GM23338 (cell line): Measurements from ENCODE around the gene MRGPRE. TPM values are rescaled to one million over a fixed set of nuclear protein-coding genes. Genes with fewer than 3 reads are reported as not detected.

ENCODE experiments used
- ATAC-seq: fragments of 200-7000 bp; cut with Tn5 transposase; 3 replicates; pipeline ENCODE4 v1.9.1; 2020
- DNase-seq: peaks from one replicate; pipeline ENCODE4 v3.0.0-alpha.2; 2015; ENCODE audit warnings: low spot score
- H2AFZ ChIP-seq: fragments of 200-600 bp; sonication (generic); 2 replicates; pipeline ENCODE4 v1.8.0; 2016; ENCODE audit warnings: antibody characterized with exemption, mild to moderate bottlenecking, moderate library complexity
- H3F3A ChIP-seq: fragments of 200-600 bp; sonication (generic); replicated peaks from 2 replicates; pipeline ENCODE4 v1.8.0; 2017; ENCODE audit warnings: antibody characterized with exemption, mixed run types, low read depth
- H3K27ac ChIP-seq: fragments of 200-600 bp; sonication (generic); 2 replicates; pipeline ENCODE4 v1.6.1; 2016; ENCODE audit warnings: low read depth
- H3K27me3 ChIP-seq: fragments of 200-600 bp; sonication (generic); 2 replicates; pipeline ENCODE4 v1.8.0; 2016; ENCODE audit warnings: mild to moderate bottlenecking, mixed run types, moderate library complexity; ENCODE audit not compliant: insufficient read depth
- H3K36me3 ChIP-seq: fragments of 200-600 bp; sonication (generic); 2 replicates; pipeline ENCODE4 v1.8.0; 2016; ENCODE audit warnings: mild to moderate bottlenecking; ENCODE audit not compliant: insufficient read depth
- H3K4me1 ChIP-seq: fragments of 200-600 bp; sonication (generic); 2 replicates; pipeline ENCODE4 v1.8.0; 2016; ENCODE audit warnings: mild to moderate bottlenecking, moderate library complexity; ENCODE audit not compliant: insufficient read depth
- H3K4me2 ChIP-seq: fragments of 200-600 bp; sonication (generic); 2 replicates; pipeline ENCODE4 v1.7.1; 2017; ENCODE audit warnings: mixed run types
- H3K4me3 ChIP-seq: fragments of 200-600 bp; sonication (generic); 2 replicates; pipeline ENCODE4 v1.6.1; 2016; ENCODE audit warnings: mixed run types
- H3K79me2 ChIP-seq: fragments of 200-600 bp; sonication (generic); replicated peaks from 2 replicates; pipeline ENCODE4 v1.8.0; 2017; ENCODE audit warnings: mild to moderate bottlenecking; ENCODE audit not compliant: insufficient read depth
- H3K9me2 ChIP-seq: fragments of 200-600 bp; sonication (generic); 2 replicates; pipeline ENCODE4 v1.8.0; 2017; ENCODE audit not compliant: insufficient read depth
- H4K20me1 ChIP-seq: fragments of 200-600 bp; sonication (generic); replicated peaks from 2 replicates; pipeline ENCODE4 v1.8.0; 2017; ENCODE audit warnings: mild to moderate bottlenecking; ENCODE audit not compliant: insufficient read depth
- H3K27ac Mint-ChIP-seq: 2 replicates; pipeline ENCODE4 v1.8.0; 2020; ENCODE audit warnings: inconsistent platforms, mild to moderate bottlenecking, moderate library complexity, mixed read lengths
- H3K27me3 Mint-ChIP-seq: 3 replicates; pipeline ENCODE4 v1.8.0; 2022; ENCODE audit warnings: low read depth, mild to moderate bottlenecking, moderate library complexity, mixed read lengths, inconsistent platforms; ENCODE audit not compliant: insufficient read depth, poor library complexity
- H3K36me3 Mint-ChIP-seq: 3 replicates; pipeline ENCODE4 v1.8.0; 2021; ENCODE audit warnings: low read depth, mild to moderate bottlenecking, inconsistent platforms, moderate library complexity, mixed read lengths
- H3K4me1 Mint-ChIP-seq: 3 replicates; pipeline ENCODE4 v1.8.0; 2020; ENCODE audit warnings: mild to moderate bottlenecking, inconsistent platforms, mixed read lengths
- H3K4me3 Mint-ChIP-seq: 3 replicates; pipeline ENCODE4 v1.8.0; 2021; ENCODE audit warnings: moderate library complexity, mild to moderate bottlenecking, inconsistent platforms, mixed read lengths
- H3K9me3 Mint-ChIP-seq: 3 replicates; pipeline ENCODE4 v1.8.0; 2020; ENCODE audit warnings: moderate library complexity, mild to moderate bottlenecking, inconsistent platforms, mixed read lengths
- CREB1 ChIP-seq: fragments of 250-450 bp; sonication (Bioruptor Pico); IDR thresholded peaks from 2 replicates; pipeline ENCODE4 v1.5.0; 2020; ENCODE audit warnings: low read depth, mild to moderate bottlenecking, moderate library complexity
- EZH2 ChIP-seq: fragments of 200-600 bp; sonication (generic); IDR thresholded peaks from one replicate; pipeline ENCODE4 v1.8.0; 2017; ENCODE audit warnings: antibody characterized with exemption, mild to moderate bottlenecking, low read depth; ENCODE audit not compliant: unreplicated experiment
- EZH2phosphoT487 ChIP-seq: fragments of 200-600 bp; sonication (generic); IDR thresholded peaks from one replicate; pipeline ENCODE4 v1.8.1; 2018; ENCODE audit warnings: antibody characterized with exemption; ENCODE audit not compliant: unreplicated experiment
- JUNB ChIP-seq: IDR thresholded peaks from one replicate; pipeline ENCODE4 v1.6.1; 2016; ENCODE audit warnings: antibody characterized with exemption; ENCODE audit not compliant: unreplicated experiment
- NANOG ChIP-seq: IDR thresholded peaks from 2 replicates; pipeline ENCODE4 v1.6.1; 2016; ENCODE audit warnings: antibody characterized with exemption, borderline replicate concordance
- POLR2AphosphoS5 ChIP-seq: IDR thresholded peaks from 2 replicates; pipeline ENCODE4 v1.6.1; 2016; ENCODE audit warnings: antibody characterized with exemption, low read depth
- STAT1 ChIP-seq: IDR thresholded peaks from one replicate; pipeline ENCODE4 v1.6.1; 2016; ENCODE audit warnings: antibody characterized with exemption; ENCODE audit not compliant: unreplicated experiment
- ZNF114 ChIP-seq: fragments of 250-450 bp; sonication (Bioruptor Pico); IDR thresholded peaks from 2 replicates; pipeline ENCODE4 v1.5.0; 2020; ENCODE audit warnings: mild to moderate bottlenecking, moderate library complexity
- ZNF331 ChIP-seq: fragments of 250-450 bp; sonication (Bioruptor Pico); IDR thresholded peaks from 2 replicates; pipeline ENCODE4 v1.5.0; 2020; ENCODE audit warnings: low read depth, mild to moderate bottlenecking, moderate library complexity
- polyA plus RNA-seq: library from polyadenylated mRNA; unstranded; fragments of >200 nt; fragmentation: Nextera tagmentation; extraction: Ambion mirVana; gene quantifications from 2 replicates; pipeline ENCODE4 v1.2.1, GENCODE V29; 2016
- total RNA-seq: library from RNA; depleted of rRNA; stranded (reverse); fragments of >200 nt; shearing (Covaris generic); gene quantifications from 2 replicates; pipeline ENCODE4 v1.2.3, GENCODE V29; 2014
- TF ChIP-seq, protein P1 (sequence below): IDR thresholded peaks from 2 replicates; pipeline ENCODE4 v1.6.1; 2016; ENCODE audit warnings: antibody characterized with exemption
- TF ChIP-seq, protein P2 (sequence below): fragments of 250-450 bp; sonication (Bioruptor Pico); IDR thresholded peaks from 2 replicates; pipeline ENCODE4 v1.5.0; 2020; ENCODE audit warnings: mild to moderate bottlenecking, moderate library complexity
- TF ChIP-seq, protein P3 (sequence below): IDR thresholded peaks from one replicate; pipeline ENCODE4 v1.6.1; 2018; ENCODE audit warnings: antibody characterized with exemption; ENCODE audit not compliant: unreplicated experiment
- TF ChIP-seq, protein P4 (sequence below), 2 experiments: fragments of 200-600 bp in 1 of 2; sonication (generic) in 1 of 2; conservative IDR thresholded peaks; 2 replicates each; pipeline versions ENCODE4 v1.5.1 to v1.6.1; 2016 to 2017; ENCODE audit warnings: antibody characterized with exemption in 2 of 2, low read depth in 2 of 2, mild to moderate bottlenecking in 2 of 2, moderate library complexity in 1 of 2

The MRGPRE gene
- total and polyA plus RNA-seq, 2 experiments from 2014 or later, result not detected

DNA sequence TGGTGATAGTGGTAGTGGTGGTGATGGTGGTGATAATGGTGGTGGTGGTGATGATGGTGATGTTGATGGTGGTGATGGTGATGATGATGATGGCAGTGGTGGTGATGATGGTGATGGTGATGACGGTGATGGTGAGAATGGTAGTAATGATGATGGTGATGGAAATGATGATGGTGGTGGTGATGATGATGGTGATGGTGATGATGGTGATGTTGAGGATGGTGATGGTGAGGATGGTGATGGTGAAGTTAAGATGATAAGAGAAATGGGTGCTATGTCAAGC is 25.4 kb downstream of the MRGPRE start:
- no peak overlapping the region for H3K4me3 Mint-ChIP-seq
- 0 out of 3 replicates have a peak, but pooled peaks cover 3% of the 10 kb centered on the region for H3K4me1 Mint-ChIP-seq
- ATAC-seq (no peak), DNase-seq (no peak)
- no peak overlapping the region for H2AFZ ChIP-seq
- H4K20me1 ChIP-seq, result no peaks in the 10 kb centered on the region
- TF ChIP-seq, protein P1, sequence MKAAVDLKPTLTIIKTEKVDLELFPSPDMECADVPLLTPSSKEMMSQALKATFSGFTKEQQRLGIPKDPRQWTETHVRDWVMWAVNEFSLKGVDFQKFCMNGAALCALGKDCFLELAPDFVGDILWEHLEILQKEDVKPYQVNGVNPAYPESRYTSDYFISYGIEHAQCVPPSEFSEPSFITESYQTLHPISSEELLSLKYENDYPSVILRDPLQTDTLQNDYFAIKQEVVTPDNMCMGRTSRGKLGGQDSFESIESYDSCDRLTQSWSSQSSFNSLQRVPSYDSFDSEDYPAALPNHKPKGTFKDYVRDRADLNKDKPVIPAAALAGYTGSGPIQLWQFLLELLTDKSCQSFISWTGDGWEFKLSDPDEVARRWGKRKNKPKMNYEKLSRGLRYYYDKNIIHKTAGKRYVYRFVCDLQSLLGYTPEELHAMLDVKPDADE, result no peak
- TF ChIP-seq EZH2phosphoT487 (no peak), ZNF331 (no peak), EZH2 (no peak), ZNF114 (CRISPR knock-in tag) (no peak), CREB1 (no peak), POLR2AphosphoS5 (no peak), NANOG (no peak), STAT1 (no peak), JUNB (no peak)
- TF ChIP-seq, protein P2, sequence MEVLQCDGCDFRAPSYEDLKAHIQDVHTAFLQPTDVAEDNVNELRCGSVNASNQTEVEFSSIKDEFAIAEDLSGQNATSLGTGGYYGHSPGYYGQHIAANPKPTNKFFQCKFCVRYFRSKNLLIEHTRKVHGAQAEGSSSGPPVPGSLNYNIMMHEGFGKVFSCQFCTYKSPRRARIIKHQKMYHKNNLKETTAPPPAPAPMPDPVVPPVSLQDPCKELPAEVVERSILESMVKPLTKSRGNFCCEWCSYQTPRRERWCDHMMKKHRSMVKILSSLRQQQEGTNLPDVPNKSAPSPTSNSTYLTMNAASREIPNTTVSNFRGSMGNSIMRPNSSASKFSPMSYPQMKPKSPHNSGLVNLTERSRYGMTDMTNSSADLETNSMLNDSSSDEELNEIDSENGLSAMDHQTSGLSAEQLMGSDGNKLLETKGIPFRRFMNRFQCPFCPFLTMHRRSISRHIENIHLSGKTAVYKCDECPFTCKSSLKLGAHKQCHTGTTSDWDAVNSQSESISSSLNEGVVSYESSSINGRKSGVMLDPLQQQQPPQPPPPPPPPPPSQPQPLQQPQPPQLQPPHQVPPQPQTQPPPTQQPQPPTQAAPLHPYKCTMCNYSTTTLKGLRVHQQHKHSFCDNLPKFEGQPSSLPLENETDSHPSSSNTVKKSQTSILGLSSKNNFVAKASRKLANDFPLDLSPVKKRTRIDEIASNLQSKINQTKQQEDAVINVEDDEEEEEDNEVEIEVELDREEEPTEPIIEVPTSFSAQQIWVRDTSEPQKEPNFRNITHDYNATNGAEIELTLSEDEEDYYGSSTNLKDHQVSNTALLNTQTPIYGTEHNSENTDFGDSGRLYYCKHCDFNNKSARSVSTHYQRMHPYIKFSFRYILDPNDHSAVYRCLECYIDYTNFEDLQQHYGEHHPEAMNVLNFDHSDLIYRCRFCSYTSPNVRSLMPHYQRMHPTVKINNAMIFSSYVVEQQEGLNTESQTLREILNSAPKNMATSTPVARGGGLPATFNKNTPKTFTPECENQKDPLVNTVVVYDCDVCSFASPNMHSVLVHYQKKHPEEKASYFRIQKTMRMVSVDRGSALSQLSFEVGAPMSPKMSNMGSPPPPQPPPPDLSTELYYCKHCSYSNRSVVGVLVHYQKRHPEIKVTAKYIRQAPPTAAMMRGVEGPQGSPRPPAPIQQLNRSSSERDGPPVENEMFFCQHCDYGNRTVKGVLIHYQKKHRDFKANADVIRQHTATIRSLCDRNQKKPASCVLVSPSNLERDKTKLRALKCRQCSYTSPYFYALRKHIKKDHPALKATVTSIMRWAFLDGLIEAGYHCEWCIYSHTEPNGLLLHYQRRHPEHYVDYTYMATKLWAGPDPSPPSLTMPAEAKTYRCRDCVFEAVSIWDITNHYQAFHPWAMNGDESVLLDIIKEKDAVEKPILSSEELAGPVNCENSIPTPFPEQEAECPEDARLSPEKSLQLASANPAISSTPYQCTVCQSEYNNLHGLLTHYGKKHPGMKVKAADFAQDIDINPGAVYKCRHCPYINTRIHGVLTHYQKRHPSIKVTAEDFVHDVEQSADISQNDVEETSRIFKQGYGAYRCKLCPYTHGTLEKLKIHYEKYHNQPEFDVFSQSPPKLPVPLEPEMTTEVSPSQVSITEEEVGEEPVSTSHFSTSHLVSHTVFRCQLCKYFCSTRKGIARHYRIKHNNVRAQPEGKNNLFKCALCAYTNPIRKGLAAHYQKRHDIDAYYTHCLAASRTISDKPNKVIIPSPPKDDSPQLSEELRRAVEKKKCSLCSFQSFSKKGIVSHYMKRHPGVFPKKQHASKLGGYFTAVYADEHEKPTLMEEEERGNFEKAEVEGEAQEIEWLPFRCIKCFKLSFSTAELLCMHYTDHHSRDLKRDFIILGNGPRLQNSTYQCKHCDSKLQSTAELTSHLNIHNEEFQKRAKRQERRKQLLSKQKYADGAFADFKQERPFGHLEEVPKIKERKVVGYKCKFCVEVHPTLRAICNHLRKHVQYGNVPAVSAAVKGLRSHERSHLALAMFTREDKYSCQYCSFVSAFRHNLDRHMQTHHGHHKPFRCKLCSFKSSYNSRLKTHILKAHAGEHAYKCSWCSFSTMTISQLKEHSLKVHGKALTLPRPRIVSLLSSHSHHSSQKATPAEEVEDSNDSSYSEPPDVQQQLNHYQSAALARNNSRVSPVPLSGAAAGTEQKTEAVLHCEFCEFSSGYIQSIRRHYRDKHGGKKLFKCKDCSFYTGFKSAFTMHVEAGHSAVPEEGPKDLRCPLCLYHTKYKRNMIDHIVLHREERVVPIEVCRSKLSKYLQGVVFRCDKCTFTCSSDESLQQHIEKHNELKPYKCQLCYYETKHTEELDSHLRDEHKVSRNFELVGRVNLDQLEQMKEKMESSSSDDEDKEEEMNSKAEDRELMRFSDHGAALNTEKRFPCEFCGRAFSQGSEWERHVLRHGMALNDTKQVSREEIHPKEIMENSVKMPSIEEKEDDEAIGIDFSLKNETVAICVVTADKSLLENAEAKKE, result no peak
- TF ChIP-seq, protein P3, sequence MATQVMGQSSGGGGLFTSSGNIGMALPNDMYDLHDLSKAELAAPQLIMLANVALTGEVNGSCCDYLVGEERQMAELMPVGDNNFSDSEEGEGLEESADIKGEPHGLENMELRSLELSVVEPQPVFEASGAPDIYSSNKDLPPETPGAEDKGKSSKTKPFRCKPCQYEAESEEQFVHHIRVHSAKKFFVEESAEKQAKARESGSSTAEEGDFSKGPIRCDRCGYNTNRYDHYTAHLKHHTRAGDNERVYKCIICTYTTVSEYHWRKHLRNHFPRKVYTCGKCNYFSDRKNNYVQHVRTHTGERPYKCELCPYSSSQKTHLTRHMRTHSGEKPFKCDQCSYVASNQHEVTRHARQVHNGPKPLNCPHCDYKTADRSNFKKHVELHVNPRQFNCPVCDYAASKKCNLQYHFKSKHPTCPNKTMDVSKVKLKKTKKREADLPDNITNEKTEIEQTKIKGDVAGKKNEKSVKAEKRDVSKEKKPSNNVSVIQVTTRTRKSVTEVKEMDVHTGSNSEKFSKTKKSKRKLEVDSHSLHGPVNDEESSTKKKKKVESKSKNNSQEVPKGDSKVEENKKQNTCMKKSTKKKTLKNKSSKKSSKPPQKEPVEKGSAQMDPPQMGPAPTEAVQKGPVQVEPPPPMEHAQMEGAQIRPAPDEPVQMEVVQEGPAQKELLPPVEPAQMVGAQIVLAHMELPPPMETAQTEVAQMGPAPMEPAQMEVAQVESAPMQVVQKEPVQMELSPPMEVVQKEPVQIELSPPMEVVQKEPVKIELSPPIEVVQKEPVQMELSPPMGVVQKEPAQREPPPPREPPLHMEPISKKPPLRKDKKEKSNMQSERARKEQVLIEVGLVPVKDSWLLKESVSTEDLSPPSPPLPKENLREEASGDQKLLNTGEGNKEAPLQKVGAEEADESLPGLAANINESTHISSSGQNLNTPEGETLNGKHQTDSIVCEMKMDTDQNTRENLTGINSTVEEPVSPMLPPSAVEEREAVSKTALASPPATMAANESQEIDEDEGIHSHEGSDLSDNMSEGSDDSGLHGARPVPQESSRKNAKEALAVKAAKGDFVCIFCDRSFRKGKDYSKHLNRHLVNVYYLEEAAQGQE, result no peak
- TF ChIP-seq, protein P4, sequence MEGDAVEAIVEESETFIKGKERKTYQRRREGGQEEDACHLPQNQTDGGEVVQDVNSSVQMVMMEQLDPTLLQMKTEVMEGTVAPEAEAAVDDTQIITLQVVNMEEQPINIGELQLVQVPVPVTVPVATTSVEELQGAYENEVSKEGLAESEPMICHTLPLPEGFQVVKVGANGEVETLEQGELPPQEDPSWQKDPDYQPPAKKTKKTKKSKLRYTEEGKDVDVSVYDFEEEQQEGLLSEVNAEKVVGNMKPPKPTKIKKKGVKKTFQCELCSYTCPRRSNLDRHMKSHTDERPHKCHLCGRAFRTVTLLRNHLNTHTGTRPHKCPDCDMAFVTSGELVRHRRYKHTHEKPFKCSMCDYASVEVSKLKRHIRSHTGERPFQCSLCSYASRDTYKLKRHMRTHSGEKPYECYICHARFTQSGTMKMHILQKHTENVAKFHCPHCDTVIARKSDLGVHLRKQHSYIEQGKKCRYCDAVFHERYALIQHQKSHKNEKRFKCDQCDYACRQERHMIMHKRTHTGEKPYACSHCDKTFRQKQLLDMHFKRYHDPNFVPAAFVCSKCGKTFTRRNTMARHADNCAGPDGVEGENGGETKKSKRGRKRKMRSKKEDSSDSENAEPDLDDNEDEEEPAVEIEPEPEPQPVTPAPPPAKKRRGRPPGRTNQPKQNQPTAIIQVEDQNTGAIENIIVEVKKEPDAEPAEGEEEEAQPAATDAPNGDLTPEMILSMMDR (conservative IDR thresholded peaks at IDR 0.05; ENCODE audit: low read depth in 2 of 2), result no peak
- no peaks in the 10 kb centered on the region for H3K9me3 Mint-ChIP-seq
- no peaks in the 10 kb centered on the region for H3K36me3 Mint-ChIP-seq
- H3K27ac Mint-ChIP-seq, result no peak overlapping the region
- H3K36me3 ChIP-seq, result 0 out of 2 replicates have a peak, but pooled peaks cover 1% of the 10 kb centered on the region
- H3K27me3 ChIP-seq, result peaks cover 31% of the 10 kb centered on the region
- no peaks in the 10 kb centered on the region for H3F3A ChIP-seq
- no peak overlapping the region for H3K27ac ChIP-seq
- H3K27me3 Mint-ChIP-seq, result peaks cover 27% of the 10 kb centered on the region
- peaks cover 1% of the 10 kb centered on the region; the same call in 1 of the 2 replicates for H3K9me2 ChIP-seq
- no peaks in the 10 kb centered on the region for H3K79me2 ChIP-seq
- no peaks in the 10 kb centered on the region for H3K4me1 ChIP-seq
- no peak overlapping the region for H3K4me3 ChIP-seq
- no peak overlapping the region for H3K4me2 ChIP-seq
